Right lobe of liver (tissue), 6 donors: ENCODE data around the gene VAV3. TPM values are rescaled to one million over a fixed set of nuclear protein-coding genes. Genes with fewer than 3 reads are reported as not detected.

Experiments
- ATAC-seq, 4 donors: fragments of 200-7000 bp; cut with Tn5 transposase; one replicate each; pipeline ENCODE4 v1.9.1; 2020; ENCODE audit warnings: mild to moderate bottlenecking in 4 of 4, moderate library complexity in 4 of 4
- DNase-seq, 3 donors: peaks; one replicate each; pipeline ENCODE4 v3.0.0-alpha.2; 2020
- H3K27ac ChIP-seq, 3 donors: fragments of 200-600 bp; one replicate each; pipeline ENCODE4 v1.8.0; 2022
- H3K27me3 ChIP-seq, 2 donors: fragments of 200-600 bp; one replicate each; pipeline ENCODE4 v1.8.0; 2022
- H3K36me3 ChIP-seq, 4 donors: fragments of 200-600 bp; sonication (generic) in 1 of 4; one replicate each; pipeline versions ENCODE4 v1.5.1 to v1.8.0; 2017 to 2022; ENCODE audit warnings: control low read depth in 1 of 4
- H3K4me1 ChIP-seq, 4 donors: fragments of 200-600 bp; sonication (generic) in 1 of 4; one replicate each; pipeline versions ENCODE4 v1.5.1 to v1.8.0; 2017 to 2022; ENCODE audit warnings: control low read depth in 1 of 4
- H3K4me3 ChIP-seq, 3 donors: fragments of 200-600 bp; one replicate each; pipeline ENCODE4 v1.8.0; 2022
- H3K9me3 ChIP-seq, 4 donors: fragments of 200-600 bp; sonication (generic) in 1 of 4; one replicate each; pipeline versions ENCODE4 v1.5.1 to v1.8.0; 2017 to 2022; ENCODE audit warnings: control low read depth in 1 of 4
- CTCF ChIP-seq, 4 donors: fragments of 200-600 bp in 3 of 4; fragments of 450-650 bp in 1 of 4; IDR thresholded peaks; one replicate each; pipeline versions ENCODE4 v1.5.1 to v1.8.0; 2016 to 2022; ENCODE audit warnings: antibody characterized with exemption in 4 of 4, mild to moderate bottlenecking in 2 of 4
- POLR2A ChIP-seq: fragments of 450-650 bp; IDR thresholded peaks from one replicate; pipeline ENCODE4 v1.6.1; 2017; ENCODE audit warnings: antibody characterized with exemption, mild to moderate bottlenecking
- WGBS: methylation state at CpG from one replicate; pipeline ENCODE4 v1.1.6; 2018; ENCODE audit warnings: low coverage, low lambda C conversion rate; ENCODE audit not compliant: insufficient coverage; ENCODE audit errors: missing lambda C conversion rate; 5-methylcytosine and 5-hydroxymethylcytosine counted together
- intact Hi-C, 2 donors: fragments of 100-400 bp; cut with DNase I; formaldehyde crosslinking; loops; one replicate each; pipeline versions ENCODE4 v1.11.2 to v1.14.1; 2022
- total RNA-seq, 6 experiments: library from RNA; depleted of rRNA in 2 of 6; stranded (reverse); fragments of >200 nt in 2 of 6; fragmentation: NEBNext Ultra II Directional in 3 of 6; extraction: Animal tissue kit (Norgen Biotek cat#: 25700) in 3 of 6; gene quantifications; one replicate each; pipeline versions ENCODE4 v1.1.0 to v1.2.4, GENCODE V29; 2016 to 2023
- donor health status: DM: no; HTN: yes; CAD: no.
- donor health status: DM: no; HTN: no; CAD: no.
- donor health status: DM: no; HTN: no; CAD: no.
- donor health status: DM: no; HTN: yes; CAD: no.
- donor health status: DM: no; HTN: yes; CAD: no.

The VAV3 gene
- total RNA-seq, 6 experiments from 2014 or later = 0.77 to 3.6 (median 1.5) TPM

- DNase-seq (no peak), ATAC-seq (no peak)
- H3K36me3 ChIP-seq = no peaks in the 10 kb centered on the region
- H3K4me1 ChIP-seq = no peaks in the 10 kb centered on the region
- no peak overlapping the region for H3K4me3 ChIP-seq
- intact Hi-C loops = no loop called here
- H3K9me3 ChIP-seq = no peaks in the 10 kb centered on the region
- 64% methylated on average over 4 of the region's 4 CpGs for WGBS
- H3K27me3 ChIP-seq = no peaks in the 10 kb centered on the region
- H3K27ac ChIP-seq = no peak overlapping the region
- TF ChIP-seq CTCF (IDR thresholded peaks at IDR 0.05) = no peak
- no peak for TF ChIP-seq POLR2A
These were observed 417.4 kb downstream of the VAV3 start for GRCh38 chr1:107547363-107548155.

- DNase-seq = no peak
- Histone ChIP-seq H3K9me3 (no peaks in the 10 kb centered on the region), H3K4me1 (no peaks in the 10 kb centered on the region), H3K27me3 (no peaks in the 10 kb centered on the region), H3K4me3 (no peak overlapping the region), H3K27ac (no peak overlapping the region), H3K36me3 (no peaks in the 10 kb centered on the region)
- TF ChIP-seq POLR2A (no peak), CTCF (IDR thresholded peaks at IDR 0.05) (no peak)
- WGBS = 67% methylated on average over 4 of the region's 4 CpGs
- intact Hi-C loops = no loop called here
- no peak for ATAC-seq
These were observed 418.4 kb downstream of the VAV3 start for GRCh38 chr1:107546576-107546975.

- TF ChIP-seq POLR2A (no peak), CTCF (IDR thresholded peaks at IDR 0.05) (no peak)
- 59% methylated on average over 3 of the region's 4 CpGs for WGBS
- H3K9me3 ChIP-seq = no peaks in the 10 kb centered on the region
- no peaks in the 10 kb centered on the region for H3K36me3 ChIP-seq
- H3K27ac ChIP-seq = no peak overlapping the region
- ATAC-seq (no peak), DNase-seq (no peak)
- no peak overlapping the region for H3K4me3 ChIP-seq
- H3K27me3 ChIP-seq = no peaks in the 10 kb centered on the region
- H3K4me1 ChIP-seq = no peaks in the 10 kb centered on the region
- intact Hi-C loops = no loop called here
These were observed 419.1 kb downstream of the VAV3 start for GRCh38 chr1:107545879-107546278.

- H3K27ac ChIP-seq = no peak overlapping the region
- H3K9me3 ChIP-seq = no peaks in the 10 kb centered on the region
- intact Hi-C loops = no loop called here
- TF ChIP-seq POLR2A (no peak), CTCF (IDR thresholded peaks at IDR 0.05) (no peak)
- H3K4me3 ChIP-seq = no peak overlapping the region
- no peaks in the 10 kb centered on the region for H3K36me3 ChIP-seq
- ATAC-seq (no peak), DNase-seq (no peak)
- H3K4me1 ChIP-seq = no peaks in the 10 kb centered on the region
- WGBS = 20% methylated on average over 1 of the region's 2 CpGs
- H3K27me3 ChIP-seq = no peaks in the 10 kb centered on the region
These were observed 419.9 kb downstream of the VAV3 start for GRCh38 chr1:107545056-107545577.
